Mucosa of stomach (tissue), 1 donor: ENCODE measurements around the gene PDXDC1.
"Not testable (repeated sequence)": the region's sequence is repeated elsewhere in the genome, so short reads cannot be mapped to it uniquely, and the experiment has no call there.

Source experiments
- H3K27me3 ChIP-seq: one replicate; pipeline ENCODE4 v1.7.0; 2013; ENCODE audit warnings: mild to moderate bottlenecking, low read length; ENCODE audit not compliant: control insufficient read depth, insufficient read depth
- H3K36me3 ChIP-seq: one replicate; pipeline ENCODE4 v1.7.0; 2013; ENCODE audit warnings: low read length; ENCODE audit not compliant: control insufficient read depth, insufficient read depth
- H3K4me1 ChIP-seq: one replicate; pipeline ENCODE4 v1.7.0; 2013; ENCODE audit warnings: mild to moderate bottlenecking, low read length; ENCODE audit not compliant: control insufficient read depth, insufficient read depth
- H3K4me3 ChIP-seq: one replicate; pipeline ENCODE4 v1.7.0; 2013; ENCODE audit warnings: low read length
- H3K9ac ChIP-seq: one replicate; pipeline ENCODE4 v1.7.0; 2013; ENCODE audit warnings: mild to moderate bottlenecking, low read length, moderate library complexity
- H3K9me3 ChIP-seq: one replicate; pipeline ENCODE4 v1.7.0; 2013; ENCODE audit warnings: mild to moderate bottlenecking, low read length, moderate library complexity; ENCODE audit not compliant: control insufficient read depth
- donor health status: Pancreatic carcinoma.

PDXDC1 gene

DNA sequence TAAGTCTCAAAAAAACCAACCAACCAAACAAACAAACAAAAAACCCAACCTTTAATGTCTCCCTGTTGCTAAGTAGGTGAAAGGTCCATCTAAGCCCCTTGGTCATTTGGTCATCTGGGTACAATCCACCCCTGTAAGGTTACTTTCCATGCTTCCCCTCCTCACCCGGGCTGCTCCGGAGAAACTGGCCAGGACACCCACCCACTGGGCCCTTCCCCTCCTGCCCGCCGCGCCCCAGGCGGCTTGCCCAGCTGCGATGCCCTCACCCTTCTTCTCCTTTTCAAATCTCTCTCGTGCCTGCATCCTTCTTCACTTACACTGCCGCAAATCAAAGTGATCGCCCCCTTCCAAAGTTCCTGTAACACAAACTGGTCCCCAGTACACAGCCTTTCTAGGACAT, 79.1 kb downstream of the PDXDC1 start:
- Histone ChIP-seq H3K27me3 (no peaks in the 10 kb centered on the region), H3K9ac (no peak overlapping the region), H3K9me3 (no peaks in the 10 kb centered on the region), H3K36me3 (peaks cover 2% of the 10 kb centered on the region), H3K4me1 (peaks cover 28% of the 10 kb centered on the region), H3K4me3 (no peak overlapping the region)

DNA sequence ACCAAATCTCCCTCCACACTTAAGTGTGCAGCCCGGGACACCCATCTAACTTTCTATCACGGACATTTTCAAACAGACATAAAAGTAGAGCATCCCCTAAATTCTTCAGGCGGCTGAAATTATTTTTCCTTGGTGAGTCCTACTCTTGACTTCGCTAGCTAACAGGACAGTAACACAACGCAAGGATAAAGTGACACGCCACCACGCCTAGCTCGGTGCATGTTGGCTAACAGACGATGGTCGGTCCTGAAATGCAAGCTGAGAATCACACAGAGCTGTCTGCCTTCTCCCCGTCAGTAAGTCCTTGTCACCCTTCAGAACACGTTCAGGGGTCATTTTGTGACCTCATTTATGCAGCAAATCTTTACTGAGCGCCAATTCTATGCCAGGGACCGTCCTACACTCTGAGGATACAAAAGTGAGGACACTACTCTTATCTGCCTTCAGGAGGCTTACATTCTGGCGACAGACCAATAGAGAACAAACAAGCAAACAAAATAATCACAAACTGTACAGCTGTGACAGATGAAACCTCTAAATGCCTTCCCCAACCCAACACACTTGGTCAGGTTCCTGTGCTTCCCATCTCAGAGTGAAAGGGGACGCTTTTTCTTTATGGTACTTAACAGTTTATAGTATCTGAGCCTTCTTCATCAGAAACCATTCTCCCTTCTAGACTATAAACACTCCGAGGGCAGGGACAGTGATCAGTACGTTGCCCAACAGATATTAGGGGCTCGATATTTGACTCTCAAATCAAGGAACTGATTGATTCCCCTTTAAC, 79.7 kb downstream of the PDXDC1 start:
- no peaks in the 10 kb centered on the region for H3K9me3 ChIP-seq
- H3K4me1 ChIP-seq, result peaks cover 28% of the 10 kb centered on the region
- peaks cover 4% of the 10 kb centered on the region for H3K36me3 ChIP-seq
- peak overlapping the region; percentile 73 for H3K9ac ChIP-seq
- H3K4me3 ChIP-seq, result peak overlapping the region; percentile 81
- H3K27me3 ChIP-seq, result no peaks in the 10 kb centered on the region

DNA sequence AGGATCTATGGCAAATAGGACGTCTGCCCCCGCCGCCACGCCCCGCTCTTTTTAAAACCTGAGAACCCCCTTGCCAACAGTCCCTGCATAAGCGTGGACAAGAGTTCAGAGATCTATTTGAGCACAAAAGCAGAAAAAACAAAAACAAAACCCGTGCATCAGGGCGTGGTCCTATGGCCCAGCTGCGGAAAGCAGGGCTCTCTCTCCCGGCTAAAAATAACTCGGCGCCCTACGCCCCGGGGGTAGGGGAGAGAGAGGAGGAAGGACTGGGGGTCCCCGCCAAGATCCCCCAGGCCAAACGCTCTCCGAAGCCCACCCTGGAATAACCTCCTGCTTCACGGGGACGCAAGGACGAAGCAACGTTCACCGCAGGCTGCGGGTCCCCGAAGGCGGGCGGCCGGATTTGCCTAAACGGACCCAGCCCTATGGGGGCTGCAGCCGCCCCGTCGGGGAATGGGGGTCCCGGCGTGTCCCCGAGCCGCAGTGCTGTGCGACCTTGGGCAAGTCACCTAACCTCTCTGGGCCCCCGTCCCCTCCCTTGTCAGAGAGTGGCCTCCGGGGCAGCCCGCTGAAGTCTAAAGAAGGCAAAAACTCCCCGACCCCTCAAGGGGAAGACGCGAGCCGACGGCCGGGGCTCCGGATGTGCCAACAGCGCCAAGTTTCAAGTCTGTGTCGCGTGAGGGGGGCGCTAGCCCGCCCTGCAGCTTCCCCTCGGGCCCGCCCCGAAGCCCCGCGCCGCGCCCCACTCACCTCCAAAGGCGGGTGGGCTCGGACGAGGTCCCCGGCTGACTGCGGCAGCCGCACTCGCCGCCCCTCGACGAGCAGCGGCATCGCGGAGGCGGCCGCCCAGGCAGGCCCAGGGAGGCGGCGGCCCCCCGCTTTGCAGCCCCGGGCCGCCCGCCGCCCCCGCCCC, 80.6 kb downstream of the PDXDC1 start:
- Histone ChIP-seq H3K27me3 (no peaks in the 10 kb centered on the region), H3K9me3 (no peaks in the 10 kb centered on the region), H3K9ac (peak overlapping the region; percentile 73), H3K4me3 (peak overlapping the region; percentile 81), H3K4me1 (peaks cover 28% of the 10 kb centered on the region), H3K36me3 (peaks cover 4% of the 10 kb centered on the region)

DNA sequence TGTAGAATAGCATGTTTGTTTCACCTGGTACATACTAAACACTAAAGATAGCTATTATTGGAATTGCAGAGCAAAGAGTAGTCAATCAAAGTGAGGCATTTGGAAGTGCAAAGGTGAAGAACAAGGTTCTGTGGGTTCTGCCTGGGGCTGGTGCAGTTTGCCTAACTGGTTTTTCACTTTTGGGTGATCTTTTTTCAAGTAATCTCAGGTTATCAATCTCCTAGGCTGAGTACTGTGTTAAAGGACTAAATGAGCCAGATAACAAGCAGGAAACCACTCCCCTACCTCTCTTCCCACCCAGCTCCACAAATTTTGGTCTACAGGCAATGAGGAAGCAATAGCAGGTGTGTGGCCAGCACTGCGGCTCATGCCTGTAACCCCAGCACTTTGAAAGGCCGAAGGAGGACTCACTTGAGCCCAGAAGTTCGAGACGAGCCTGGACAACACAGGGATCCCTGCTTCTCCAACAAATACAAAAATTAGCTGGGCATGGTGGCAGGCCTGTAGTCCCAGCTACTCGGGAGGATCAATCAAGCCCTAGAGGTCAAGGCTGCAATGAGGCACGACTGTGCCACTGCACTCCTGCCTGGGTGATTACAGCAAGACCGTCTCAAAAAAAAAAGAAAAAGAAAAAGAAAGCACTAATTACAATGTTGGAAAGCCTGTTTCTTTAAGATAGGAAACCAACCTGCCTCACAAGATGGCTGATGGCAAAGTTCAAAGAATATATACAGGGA, 83.0 kb downstream of the PDXDC1 start:
- H3K4me1 ChIP-seq, result peaks cover 28% of the 10 kb centered on the region
- H3K27me3 ChIP-seq, result no peaks in the 10 kb centered on the region
- H3K9ac ChIP-seq, result no peak overlapping the region
- H3K36me3 ChIP-seq, result peaks cover 4% of the 10 kb centered on the region
- H3K9me3 ChIP-seq, result no peaks in the 10 kb centered on the region
- H3K4me3 ChIP-seq, result no peak overlapping the region

DNA sequence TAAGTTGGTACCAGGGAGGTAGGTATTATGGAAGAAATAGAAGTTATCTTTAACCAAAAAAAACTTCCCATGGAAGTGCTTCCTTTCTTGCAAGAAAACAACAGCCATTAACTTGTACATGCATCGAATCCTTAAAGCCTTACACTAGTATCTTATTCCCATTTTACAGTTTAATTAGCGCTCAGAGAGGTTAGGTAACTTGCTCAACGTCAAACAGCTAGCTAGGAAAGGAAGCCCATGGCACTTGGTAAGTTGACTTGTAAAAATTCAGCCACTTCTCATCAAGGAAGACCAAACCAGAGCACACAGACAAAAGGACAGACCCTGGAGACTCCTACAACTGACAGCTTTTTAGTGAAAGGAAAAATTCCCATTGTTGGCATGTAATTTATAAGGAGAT, 84.5 kb downstream of the PDXDC1 start:
- H3K36me3 ChIP-seq, result peaks cover 4% of the 10 kb centered on the region
- H3K9ac ChIP-seq, result no peak overlapping the region
- peaks cover 28% of the 10 kb centered on the region for H3K4me1 ChIP-seq

DNA sequence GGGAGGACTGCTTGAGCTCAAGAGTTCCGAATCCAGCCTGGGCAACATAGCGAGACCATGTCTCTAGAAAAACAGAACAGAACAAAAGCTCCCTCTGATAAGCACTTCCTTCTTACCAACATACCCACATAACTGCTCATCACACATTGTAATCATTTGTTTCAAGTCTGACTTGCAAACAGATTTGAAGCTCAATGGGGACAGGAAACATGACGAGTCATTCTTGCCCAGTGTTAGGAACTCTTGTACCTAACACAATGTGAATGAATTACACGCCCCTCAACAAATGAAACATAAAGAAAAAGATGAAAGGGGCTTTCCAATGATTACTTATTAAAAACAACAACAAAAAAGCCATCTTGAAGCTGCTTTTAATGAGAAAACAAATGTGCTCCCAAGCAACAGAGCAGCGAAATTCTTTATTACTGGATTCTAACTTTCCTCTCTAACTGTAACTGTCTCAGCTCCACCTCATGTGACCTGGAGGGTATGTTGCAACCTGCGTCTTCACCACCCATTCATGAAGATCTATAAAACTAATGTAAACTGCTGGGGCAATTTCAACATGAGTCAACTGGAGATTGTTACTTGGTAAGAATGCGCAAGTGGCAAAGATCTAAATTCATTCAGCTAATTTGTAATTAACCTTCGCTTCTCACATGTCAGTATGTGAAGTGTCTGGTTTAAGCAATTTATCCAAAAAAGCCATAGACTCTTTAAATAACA, 87.4 kb downstream of the PDXDC1 start:
- not testable (repeated sequence) for H3K36me3 ChIP-seq, H3K4me3 ChIP-seq
- H3K4me1 ChIP-seq, result peaks cover 13% of the 10 kb centered on the region

More for the DNA sequence above, 84.5 kb downstream of the PDXDC1 start:
- Histone ChIP-seq H3K4me3 (no peak overlapping the region), H3K27me3 (no peaks in the 10 kb centered on the region), H3K9me3 (no peaks in the 10 kb centered on the region)

DNA sequence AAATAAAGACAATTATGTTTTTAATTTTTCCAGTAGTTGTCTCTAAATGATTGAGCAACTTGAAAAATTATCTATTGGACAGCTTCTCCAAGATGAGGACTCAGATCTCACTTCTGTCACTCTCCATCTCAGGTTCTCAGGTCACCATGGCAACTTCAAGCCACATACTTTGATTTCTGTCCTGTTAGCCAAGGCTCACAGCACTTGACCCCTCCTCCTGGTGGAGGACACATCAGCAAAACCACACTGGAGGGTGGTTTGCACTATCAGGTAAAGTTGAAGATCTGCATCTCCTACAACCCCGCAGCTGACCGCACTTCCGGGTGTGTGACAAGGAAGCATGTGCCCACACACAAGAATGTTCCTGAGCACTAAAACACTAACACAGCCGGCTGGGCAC, 91.1 kb downstream of the PDXDC1 start:
- H3K4me3 ChIP-seq, H3K9ac ChIP-seq, H3K9me3 ChIP-seq, H3K36me3 ChIP-seq, H3K4me1 ChIP-seq, H3K27me3 ChIP-seq: not testable (repeated sequence)

More for the DNA sequence above, 87.4 kb downstream of the PDXDC1 start:
- H3K27me3 ChIP-seq, H3K9me3 ChIP-seq, H3K9ac ChIP-seq: not testable (repeated sequence)

DNA sequence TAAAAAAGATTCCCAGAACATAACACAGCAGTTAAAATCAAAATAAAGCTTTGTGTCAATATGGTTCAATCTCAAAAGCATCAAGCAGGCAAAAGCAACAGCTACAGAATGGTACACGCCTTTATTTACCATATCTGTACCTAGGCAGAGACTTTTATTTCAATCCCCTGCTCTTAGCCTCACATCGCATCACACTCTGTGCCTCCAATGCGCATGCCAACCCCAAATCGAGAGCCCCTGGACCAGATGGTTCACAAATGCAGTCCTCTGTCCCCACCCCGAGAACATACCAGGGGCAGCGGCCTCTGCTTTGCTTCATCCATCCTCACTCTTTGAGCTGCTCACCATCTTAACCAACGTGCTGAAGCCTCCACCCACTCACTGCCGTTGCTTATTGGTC, 91.9 kb downstream of the PDXDC1 start:
- not testable (repeated sequence) for H3K9me3 ChIP-seq, H3K4me1 ChIP-seq, H3K4me3 ChIP-seq, H3K27me3 ChIP-seq, H3K9ac ChIP-seq, H3K36me3 ChIP-seq

DNA sequence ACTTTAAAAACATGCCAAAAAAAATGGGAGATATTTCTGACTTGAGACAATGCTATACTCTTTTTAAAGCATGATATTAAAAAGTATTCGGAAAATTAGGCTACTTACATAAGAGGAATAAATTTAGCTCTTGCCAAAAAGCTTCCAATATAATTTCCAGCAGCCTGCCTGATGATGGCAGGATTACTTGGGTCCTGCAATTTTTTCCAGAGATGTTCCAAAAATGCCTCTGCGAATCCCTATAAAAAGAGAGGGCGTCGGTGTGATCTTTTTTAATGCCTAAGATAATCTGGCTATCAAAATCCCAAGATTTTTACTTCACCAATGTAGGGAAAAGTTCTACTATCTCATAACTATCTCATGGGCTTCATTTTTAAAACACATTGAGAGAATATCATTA, 96.2 kb downstream of the PDXDC1 start:
- not testable (repeated sequence) for H3K9ac ChIP-seq, H3K4me1 ChIP-seq, H3K4me3 ChIP-seq, H3K9me3 ChIP-seq, H3K36me3 ChIP-seq, H3K27me3 ChIP-seq

DNA sequence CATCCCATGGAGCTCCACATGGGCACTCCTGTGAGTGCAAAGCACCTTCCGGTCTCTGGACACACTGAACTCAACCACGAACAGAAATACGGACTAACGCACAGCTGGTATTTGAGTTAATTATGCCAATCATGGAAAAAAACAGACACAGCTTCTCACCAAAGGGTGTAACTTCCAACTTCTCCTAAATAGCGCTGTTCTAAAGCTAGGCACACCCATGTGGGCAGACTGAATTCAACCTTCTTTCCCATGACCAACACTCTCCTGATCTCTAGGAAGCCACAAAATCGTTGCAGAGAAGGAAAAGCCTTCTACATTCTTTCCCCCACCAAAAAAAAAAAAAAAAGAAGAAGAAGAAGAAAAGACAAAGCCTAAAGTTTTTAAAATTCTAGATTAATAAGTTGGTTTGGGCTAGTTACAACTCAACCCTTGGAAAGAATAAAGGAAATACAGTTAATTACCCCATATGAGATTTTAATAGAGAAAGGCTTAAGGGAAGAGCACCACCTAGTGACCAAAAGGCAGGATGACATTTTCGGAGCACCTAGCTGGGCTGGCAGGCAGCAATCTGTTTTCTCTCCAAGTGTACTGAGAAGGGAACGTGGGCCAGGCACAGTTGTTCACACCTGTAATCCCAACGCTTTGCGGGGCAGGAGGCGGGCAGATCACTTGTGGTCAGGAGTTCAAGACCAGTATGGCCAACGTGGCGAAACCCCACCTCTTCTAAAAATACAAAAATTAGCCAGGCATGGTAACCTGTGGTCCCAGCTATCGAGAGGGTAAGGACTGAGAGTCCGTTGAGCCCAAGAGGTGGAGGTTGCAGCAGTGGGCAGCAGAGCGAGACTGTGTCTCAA, 97.3 kb downstream of the PDXDC1 start:
- H3K9ac ChIP-seq, H3K27me3 ChIP-seq, H3K36me3 ChIP-seq, H3K4me3 ChIP-seq, H3K9me3 ChIP-seq, H3K4me1 ChIP-seq: not testable (repeated sequence)

DNA sequence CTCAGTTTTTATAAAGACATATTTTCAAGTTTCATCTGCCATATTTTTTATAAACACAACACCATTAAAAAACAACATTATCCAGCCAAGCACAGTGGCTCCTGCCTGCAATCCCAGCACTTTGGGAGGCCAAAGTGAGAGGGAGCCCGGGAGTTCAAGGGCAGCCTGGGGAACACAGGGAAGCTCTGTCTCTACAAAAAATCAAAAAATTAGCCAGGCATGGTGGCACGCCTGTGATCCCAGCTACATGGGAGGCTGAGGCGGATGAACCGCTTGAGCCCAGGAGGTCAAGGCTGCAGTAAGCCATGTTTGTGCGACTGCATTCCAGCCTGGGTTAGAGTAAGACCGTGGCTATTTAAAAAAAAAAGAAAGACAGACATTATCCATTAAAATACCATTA, 98.3 kb downstream of the PDXDC1 start:
- no peak overlapping the region for H3K4me3 ChIP-seq
- H3K9ac ChIP-seq, result no peak overlapping the region
- no peaks in the 10 kb centered on the region for H3K9me3 ChIP-seq
- H3K27me3 ChIP-seq, result no peaks in the 10 kb centered on the region
- H3K4me1 ChIP-seq, result no peaks in the 10 kb centered on the region
- H3K36me3 ChIP-seq, result no peaks in the 10 kb centered on the region
